GM12891 (cell line): ENCODE measurements around the gene C10orf71.

ENCODE experiments used
- DNase-seq: peaks from one replicate; pipeline ENCODE4 v3.0.0; 2011; ENCODE audit warnings: low spot score; ENCODE audit not compliant: insufficient read length
- FAIRE-seq: peaks from 2 replicates; lab custom pipeline; 2011; peaks lifted over from hg19 to GRCh38; lab: Jason Lieb, UNC
- PAX5 ChIP-seq: IDR thresholded peaks from 2 replicates; pipeline ENCODE4 v1.6.1; 2011; ENCODE audit warnings: low read length, moderate library complexity, mild to moderate bottlenecking; ENCODE audit not compliant: insufficient read depth, severe bottlenecking
- POLR2A ChIP-seq: IDR thresholded peaks from 2 replicates; pipeline ENCODE4 v1.6.1; 2011; ENCODE audit warnings: low read depth, low read length, control low read depth
- POLR2AphosphoS5 ChIP-seq: IDR thresholded peaks from 2 replicates; pipeline ENCODE4 v1.6.1; 2011; ENCODE audit warnings: low read depth, low read length, control low read depth
- POU2F2 ChIP-seq: IDR thresholded peaks from 2 replicates; pipeline ENCODE4 v1.6.1; 2011; ENCODE audit warnings: low read depth, mild to moderate bottlenecking, control low read depth, low read length, moderate library complexity
- SPI1 ChIP-seq: IDR thresholded peaks from 2 replicates; pipeline ENCODE4 v1.6.1; 2011; ENCODE audit warnings: low read depth, low read length, control low read depth
- TAF1 ChIP-seq: IDR thresholded peaks from 2 replicates; pipeline ENCODE4 v1.6.1; 2011; ENCODE audit warnings: low read depth, low read length, control low read depth

Gene C10orf71

GRCh38 chr10:49322371-49323170 is 23.6 kb downstream of the C10orf71 start:
- TF ChIP-seq PAX5 = no peak
- TF ChIP-seq POLR2AphosphoS5 = no peak
- no peak for TF ChIP-seq POU2F2
- TF ChIP-seq TAF1 = no peak
- TF ChIP-seq POLR2A = no peak
- TF ChIP-seq SPI1 = no peak
- no peak for DNase-seq
- no peak for FAIRE-seq

- FAIRE-seq (no peak), DNase-seq (no peak)
- TF ChIP-seq POLR2AphosphoS5 (no peak), POU2F2 (no peak), SPI1 (no peak), TAF1 (no peak), PAX5 (no peak), POLR2A (no peak)
Observed at GRCh38 chr10:49323171-49323895, 24.4 kb downstream of the C10orf71 start.

DNA sequence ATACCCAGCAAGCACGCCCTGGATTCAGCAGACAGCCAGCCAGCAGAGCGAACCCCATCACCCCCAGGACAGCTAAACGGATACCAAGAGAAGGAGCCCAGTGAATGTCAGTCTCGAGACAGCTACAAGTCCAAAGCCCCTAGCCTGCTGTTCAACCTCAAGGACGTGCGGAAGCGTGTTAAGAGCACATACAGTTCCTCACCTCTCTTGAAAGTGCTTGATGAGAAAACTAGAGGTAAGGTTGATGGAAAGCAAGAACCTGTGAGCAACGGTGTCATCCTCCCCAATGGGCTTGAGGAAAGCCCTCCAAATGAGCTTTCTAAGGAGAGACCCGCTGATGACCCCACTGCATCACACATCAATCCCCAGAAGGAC is 24.9 kb downstream of the C10orf71 start:
- no peak for DNase-seq
- no peak for FAIRE-seq
- TF ChIP-seq POU2F2 (no peak), SPI1 (no peak), POLR2A (no peak), POLR2AphosphoS5 (no peak), PAX5 (no peak), TAF1 (no peak)

DNA sequence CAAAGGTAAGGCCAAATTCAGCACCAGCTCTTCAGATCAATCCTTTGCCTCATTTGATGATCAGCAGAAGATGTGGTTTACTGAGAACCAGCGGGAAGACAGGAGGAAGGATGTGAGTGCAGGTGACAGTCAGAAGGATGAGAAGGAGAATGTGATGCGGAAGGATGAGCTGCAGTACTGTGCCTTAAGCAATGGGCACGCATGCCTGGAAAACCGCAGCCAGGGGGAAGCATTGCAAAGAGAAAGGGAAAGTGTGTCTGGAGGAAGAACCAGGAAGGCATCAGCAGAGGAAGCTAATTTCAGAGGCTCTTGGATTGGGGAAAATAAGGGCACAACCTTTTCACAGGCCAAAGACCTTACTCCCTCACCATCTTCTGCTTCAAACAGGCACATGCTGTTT is 25.7 kb downstream of the C10orf71 start:
- no peak for FAIRE-seq
- TF ChIP-seq TAF1 = no peak
- TF ChIP-seq SPI1 = no peak
- no peak for TF ChIP-seq POLR2A
- no peak for TF ChIP-seq POU2F2
- no peak for TF ChIP-seq PAX5
- TF ChIP-seq POLR2AphosphoS5 = no peak
- no peak for DNase-seq

- DNase-seq (no peak), FAIRE-seq (no peak)
- TF ChIP-seq POLR2A (no peak), POLR2AphosphoS5 (no peak), POU2F2 (no peak), SPI1 (no peak), PAX5 (no peak), TAF1 (no peak)
Observed at GRCh38 chr10:49325131-49325915, 26.4 kb downstream of the C10orf71 start.

DNA sequence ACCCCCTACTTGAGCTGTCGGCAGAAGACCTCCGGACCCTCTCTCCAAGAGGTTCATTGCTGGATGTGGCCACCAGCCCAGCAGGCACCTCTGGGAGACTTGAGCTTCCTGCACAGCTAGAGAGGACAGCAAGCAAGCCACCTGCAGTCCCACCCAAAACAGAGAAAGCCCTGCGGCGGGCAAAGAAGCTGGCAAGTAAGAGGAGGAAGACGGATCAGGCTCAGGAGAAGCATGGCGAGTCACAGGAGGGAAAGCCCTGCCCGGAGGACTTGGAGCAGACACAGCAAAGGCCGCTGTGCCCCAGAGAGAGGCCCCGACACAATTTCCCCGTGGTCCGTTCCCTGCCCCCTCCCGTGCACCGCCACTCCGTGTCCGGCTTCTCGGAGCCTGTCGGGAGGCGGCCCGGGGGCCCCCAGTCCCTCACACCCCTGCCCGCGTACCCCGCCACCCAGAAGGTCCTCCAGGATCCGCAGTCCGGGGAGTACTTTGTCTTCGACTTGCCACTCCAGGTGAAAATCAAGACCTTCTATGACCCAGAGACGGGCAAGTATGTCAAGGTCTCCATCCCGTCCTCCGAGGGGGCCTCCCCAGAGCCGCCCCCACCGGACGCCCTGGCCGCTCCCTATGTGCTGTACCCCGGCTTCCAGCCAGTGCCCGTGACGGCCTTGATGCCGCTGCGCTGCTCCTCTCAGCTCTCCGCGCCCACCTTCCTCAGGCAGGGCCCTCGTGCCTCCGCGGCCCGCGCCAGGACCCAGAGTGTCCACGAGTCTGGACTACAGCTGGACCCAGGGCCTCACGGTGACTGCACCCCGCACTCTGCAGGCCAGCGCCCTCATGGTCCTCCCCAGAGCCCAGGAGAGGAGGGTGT is 27.2 kb downstream of the C10orf71 start:
- FAIRE-seq = no peak

DNA sequence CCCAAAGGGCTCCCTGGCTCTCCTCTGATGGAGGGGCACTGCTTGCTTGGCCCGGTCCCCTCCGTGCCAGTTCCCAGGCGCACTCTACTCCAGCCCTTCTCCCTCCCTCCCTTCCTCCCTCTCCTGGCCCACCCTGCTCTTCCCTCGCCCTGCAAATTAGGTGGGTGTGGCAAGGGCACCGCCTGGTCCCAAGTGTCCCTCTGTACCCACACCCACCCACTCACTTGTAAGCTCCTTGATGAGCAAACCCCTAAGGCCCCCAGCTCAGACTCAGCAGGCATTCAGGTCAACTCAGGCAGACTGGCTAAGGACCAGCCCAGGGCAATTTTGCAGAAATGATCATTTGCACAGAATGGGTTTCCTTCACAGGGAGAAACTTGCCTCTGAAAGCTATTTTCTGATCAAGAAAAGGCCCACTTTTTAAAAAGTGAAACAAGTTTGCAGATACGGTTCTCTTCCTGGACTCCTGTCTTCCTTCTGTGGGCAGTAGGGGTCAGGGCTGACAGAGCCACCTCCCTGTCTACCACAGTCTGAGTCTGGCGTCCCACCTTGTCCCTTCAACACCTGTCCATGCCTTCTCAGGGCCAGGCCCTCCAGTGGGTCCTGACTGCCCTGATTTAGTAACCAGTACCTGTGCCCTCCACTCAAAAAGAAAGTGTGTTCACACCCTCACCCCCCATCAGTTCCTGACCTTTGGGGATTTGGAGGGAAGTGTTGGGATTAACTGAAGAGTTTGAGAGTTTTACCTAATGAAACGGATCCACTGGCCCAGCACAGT is 28.3 kb downstream of the C10orf71 start:
- FAIRE-seq = no peak
- TF ChIP-seq PAX5 (no peak), TAF1 (no peak), POLR2A (no peak), POU2F2 (no peak), POLR2AphosphoS5 (no peak), SPI1 (no peak)
- DNase-seq = no peak

More for the DNA sequence above, 27.2 kb downstream of the C10orf71 start:
- DNase-seq = no peak
- no peak for TF ChIP-seq POLR2A

DNA sequence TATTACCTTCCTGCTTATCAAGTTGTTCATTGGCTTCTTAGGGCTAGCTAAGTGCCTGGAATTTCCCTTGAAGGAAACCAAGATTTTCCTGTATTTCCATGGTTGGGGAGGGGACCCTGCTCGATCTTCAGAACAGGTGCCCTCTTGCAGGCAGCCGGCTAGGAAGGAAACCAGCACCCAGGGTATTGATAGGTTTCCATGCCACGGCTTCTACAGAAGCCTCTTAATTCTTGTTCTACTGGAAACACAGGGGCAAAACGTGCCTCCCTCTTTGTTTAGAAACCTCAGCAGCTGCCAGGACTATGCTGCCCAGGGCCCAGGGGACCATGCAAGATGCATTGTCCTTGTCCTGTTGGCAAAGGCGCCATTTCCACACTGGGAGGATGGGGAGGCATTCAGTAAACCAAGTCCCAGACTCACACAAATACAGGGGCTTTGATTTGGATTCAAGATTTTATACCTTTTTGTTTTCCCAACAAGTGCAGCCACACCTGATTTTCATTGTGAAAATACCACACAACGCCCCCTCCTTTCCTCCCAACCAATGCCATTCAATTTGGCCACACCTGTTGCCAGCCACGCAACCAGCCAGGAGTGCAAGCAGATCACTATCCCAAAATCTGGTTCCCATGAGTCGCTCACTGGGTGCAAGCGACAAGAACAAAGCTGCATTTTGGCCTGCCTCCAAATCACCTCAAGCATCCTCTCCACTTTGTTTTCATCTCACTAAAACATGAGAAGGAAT is 29.6 kb downstream of the C10orf71 start:
- TF ChIP-seq TAF1 (no peak), PAX5 (no peak), SPI1 (no peak), POLR2A (no peak), POU2F2 (no peak), POLR2AphosphoS5 (no peak)
- no peak for DNase-seq
- FAIRE-seq = no peak

GRCh38 chr10:49329146-49329505 is 30.2 kb downstream of the C10orf71 start:
- FAIRE-seq (no peak), DNase-seq (no peak)
- TF ChIP-seq TAF1 = no peak
- no peak for TF ChIP-seq SPI1
- no peak for TF ChIP-seq PAX5
- TF ChIP-seq POLR2AphosphoS5 = no peak
- TF ChIP-seq POLR2A = no peak
- TF ChIP-seq POU2F2 = no peak
